GM18526 (cell line): ENCODE measurements around the gene ISOC2.

Experiments
- POLR2A ChIP-seq: IDR thresholded peaks from 3 replicates; pipeline ENCODE4 v1.6.1; 2011; ENCODE audit not compliant: insufficient read length; ENCODE audit errors: extremely low read depth

ISOC2 gene

DNA sequence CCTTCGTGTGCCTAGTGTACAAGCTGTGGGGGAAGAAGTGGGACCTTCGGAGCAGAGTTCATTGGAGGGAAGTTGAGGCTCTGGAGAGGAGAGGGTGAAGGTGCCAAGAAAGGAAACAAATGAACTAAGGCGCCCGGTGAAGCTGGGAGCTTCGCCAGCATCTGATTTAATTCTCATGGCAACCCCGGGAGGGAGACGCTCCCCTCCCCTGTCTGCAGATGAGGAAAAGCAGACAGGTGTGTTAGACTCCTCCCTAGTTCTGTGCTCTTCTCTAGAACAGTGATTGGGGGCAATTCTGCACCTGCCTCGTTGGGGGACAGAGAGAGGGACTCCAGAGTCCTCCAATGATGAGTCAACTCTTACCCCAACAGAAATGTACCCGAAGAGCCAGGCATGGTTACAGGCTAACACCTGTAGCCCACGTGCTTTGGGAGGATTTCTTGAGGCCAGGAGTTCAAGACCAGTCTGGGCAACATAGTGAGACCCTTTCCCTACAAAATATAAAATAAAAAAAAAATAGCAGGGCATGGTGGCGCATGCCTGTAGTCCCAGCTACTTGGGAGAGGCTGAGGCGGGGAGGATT, 31.0 kb upstream of the ISOC2 start:
- no peak for TF ChIP-seq POLR2A

DNA sequence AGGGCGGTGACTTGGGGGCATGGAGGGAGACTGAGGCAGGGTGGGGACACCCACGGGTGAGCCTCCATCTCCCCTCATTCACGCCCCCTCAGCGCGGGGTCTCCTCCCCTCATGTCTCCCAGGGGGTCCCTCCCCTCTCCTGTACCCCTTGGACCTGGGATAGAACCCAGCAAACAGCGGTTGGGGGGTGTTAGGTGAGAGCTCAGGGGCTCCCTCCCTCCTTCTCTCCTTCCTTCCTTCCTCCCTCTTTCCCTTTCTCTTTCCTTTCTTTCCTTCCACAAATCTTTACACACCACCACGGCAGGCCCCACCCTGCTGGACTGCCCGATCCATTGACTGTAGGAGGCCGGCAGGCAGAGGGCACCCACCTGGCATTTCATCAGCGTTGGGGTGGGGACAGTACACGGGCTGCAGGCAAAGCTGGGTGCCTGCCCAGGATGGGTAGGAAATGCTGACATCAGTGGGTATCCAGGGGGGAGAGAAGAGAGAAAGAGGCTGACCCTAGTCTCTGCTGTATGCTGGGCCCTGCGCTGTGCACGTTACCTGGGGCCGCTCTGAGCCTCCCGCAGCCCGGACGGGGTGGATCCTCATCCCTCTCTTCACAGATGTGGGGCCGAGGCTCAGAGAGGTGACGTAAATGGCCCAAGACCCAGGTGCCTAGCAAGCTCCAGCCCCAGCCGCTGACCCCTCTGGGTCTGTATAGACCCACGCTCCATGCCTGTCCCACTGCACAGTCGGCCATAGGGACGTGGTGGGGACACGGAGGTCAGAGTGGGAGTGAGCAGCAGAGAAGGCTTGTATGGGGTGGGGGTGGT, 30.3 kb upstream of the ISOC2 start:
- no peak for TF ChIP-seq POLR2A

DNA sequence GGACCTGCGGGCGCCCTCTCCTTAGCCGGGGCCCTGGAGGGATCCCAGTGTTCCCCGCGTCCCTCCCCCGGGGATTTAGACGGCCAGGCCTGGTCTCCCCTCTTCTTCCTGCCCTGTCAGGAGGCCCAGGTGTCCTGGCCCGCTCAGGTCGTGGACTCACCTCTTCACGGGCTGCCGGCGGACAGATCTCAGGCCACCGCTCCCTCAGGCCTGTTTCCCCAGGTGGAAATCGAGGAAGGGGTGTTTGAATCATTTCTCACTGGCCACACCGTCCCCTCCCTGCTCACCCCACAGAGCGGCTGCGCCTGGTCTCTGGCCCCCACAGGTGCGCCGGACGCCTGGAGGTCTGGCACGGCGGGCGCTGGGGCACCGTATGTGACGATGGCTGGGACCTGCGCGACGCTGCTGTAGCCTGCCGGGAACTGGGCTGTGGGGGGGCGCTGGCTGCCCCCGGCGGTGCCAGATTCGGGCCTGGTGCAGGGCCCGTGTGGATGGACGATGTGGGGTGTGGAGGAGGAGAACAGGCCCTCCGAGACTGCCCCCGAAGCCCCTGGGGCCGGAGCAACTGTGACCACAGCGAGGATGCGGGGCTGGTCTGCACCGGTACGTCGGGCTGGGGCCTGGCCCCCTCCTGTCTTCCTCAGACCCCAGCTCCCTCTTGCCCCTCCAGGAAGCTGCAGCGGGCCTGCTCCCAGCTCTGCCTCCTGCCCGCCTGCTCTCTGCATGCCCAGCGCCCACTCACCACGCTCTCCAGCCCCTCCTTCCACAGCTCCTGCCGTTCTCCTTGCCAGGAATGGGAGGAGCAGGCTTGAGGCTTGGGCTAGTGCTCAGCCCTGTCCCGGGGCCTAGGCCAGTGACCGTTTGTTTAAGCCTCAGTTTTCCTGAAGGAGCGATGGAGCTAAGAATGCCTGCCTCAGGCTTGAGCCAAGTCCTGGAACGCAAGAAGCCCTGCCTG, 29.3 kb upstream of the ISOC2 start:
- TF ChIP-seq POLR2A = no peak

DNA sequence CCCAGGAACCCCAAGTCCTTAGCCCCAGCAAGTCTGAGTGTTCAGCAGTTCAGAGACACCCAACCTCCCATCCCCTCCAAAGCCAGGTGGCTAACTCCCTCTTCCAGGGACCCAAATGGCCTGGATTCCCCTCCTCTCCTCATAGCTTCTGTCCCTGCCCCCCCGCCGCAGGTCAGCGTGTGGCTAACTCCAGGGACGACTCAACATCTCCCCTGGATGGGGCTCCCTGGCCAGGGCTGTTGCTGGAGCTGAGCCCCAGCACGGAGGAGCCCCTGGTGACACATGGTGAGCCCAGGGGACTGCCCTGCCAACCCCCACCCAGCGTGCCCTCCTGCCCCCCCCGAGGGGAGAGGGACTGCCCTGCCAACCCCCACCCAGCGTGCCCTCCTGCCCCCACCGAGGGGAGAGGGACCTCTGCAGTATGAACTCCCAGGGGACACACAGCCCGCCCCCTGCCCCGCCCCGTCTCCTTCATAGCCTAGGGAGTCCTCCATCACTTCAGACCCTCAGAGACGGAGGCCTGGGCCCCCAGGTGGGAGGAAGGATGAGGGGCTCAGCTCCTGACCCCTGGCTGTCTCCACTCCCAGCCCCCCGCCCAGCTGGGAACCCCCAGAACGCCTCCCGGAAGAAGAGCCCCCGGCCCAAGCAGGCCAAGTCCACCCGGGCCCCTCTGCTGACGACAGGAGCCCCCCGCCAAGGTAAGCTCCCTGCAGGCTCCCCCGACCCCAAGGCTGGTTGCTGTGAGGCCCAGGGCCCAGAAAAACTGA, 28.5 kb upstream of the ISOC2 start:
- TF ChIP-seq POLR2A = no peak

DNA sequence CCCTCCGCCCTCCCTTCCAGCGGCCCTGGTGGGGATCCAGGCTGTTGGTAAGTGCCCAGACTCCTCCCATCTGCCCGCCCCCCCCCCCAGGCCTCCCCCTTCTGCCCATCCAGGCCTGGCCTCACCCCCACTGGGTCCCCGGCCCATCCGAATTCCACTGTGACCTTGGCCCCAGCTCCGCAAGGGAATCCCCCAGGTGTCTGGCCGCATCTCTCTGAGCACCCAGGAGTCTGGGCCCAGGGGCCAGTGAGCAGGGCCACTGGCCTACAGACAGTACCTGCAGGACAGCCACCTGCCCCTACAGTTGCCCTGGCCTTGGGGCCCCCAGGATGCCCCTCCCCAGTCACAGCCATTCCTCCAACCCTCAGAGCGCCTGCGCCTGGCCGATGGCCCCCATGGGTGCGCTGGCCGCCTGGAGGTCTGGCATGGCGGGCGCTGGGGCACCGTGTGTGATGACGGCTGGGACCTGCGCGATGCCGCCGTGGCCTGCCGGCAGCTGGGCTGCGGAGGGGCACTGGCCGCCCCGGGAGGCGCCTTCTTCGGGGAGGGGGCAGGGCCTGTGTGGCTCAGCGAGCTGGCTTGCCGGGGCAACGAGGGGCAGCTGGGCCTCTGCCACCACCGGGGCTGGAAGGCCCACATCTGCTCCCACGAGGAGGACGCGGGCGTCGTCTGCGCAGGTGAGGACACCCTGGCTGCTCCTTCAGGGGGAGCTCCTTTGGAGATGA, 27.7 kb upstream of the ISOC2 start:
- no peak for TF ChIP-seq POLR2A

DNA sequence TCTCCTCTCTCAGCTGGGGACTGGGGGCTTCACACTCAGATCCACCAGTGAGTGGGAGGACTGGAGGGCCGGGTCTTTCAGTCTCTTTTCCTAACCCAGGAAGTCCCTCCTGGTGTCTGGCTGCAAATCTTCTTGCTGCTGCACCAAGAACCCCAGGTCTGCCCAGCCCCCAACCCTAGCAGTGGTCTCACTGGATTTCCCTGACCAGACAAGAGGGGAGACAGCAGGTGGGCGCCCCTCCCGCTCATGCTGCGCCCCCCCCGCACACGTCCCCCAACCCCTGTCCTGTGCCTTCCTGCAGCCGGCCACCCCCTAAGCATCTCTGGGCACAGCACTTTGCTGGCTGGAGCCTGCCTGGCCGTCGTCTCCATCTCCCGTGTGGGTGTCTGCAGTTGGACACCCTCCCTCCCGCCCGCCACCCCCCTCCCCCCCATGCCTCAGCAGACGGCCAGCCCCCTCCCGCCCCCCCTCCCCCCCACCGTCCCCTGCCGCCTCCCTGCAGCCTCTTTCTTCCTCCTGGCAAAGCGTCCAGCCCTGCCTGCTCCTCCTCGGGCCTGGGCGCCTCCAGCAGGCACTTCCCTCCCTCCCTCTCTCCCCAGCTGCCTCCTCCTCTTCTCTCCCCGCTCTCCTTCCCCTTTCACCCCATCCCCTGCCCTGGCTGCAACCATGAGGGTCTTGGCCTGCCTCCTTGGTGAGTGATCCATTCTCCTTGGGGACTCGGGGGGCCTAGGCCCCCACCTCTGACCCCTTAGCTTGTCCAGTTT, 26.7 kb upstream of the ISOC2 start, which contains the start of gene SSC5D:
SSC5D (plus strand) TSS at position 513 of the 764 bp plus-strand sequence; CDS start at position 667, 154 bp downstream.
- TF ChIP-seq POLR2A = no peak

DNA sequence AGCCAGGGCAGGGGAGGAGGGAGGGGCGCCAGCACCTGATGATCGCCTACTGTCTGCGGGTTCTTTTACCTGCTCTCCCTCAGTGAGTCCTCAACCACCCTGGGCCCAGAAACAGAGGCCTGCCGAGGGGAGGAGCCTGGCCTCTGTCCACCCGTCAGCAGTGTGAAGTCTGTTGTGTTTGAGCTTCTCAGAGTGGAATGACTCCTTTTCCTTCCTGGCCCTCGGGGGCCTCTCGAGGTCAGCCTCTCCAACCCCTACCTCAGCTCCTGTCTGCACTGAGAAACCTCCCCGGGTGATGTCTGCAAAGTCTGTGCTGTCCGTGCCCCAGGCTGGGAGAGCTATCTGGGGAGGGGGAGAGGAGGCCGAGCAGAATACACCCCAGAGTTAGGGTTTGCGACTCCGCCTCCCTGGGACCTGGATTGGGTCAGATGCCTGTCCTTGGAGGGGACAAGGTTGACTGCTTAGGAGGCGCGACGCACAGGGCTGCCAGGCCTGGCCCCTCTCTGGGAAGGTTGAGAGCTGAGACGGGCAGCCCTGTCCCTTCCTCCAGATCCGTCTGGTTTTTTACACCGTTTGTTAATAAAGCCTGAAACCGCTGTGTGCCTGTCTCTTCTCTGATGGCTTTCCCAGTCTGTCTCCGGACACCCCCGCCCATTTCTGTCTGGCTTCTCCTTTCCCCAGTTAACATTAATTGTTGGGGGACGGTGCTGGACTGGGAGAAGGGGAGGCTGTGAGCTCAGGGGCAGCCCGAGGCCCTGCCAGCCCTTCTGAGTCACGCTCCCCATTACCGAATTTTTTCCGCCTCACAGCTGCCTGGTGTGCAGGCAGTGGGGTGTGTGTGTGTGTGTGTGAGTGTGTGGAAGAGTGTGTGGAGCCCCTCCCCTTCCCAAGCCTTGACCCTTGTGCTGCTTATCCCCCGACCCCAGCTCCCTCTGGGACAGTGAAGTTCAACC, 25.8 kb upstream of the ISOC2 start:
- no peak for TF ChIP-seq POLR2A

DNA sequence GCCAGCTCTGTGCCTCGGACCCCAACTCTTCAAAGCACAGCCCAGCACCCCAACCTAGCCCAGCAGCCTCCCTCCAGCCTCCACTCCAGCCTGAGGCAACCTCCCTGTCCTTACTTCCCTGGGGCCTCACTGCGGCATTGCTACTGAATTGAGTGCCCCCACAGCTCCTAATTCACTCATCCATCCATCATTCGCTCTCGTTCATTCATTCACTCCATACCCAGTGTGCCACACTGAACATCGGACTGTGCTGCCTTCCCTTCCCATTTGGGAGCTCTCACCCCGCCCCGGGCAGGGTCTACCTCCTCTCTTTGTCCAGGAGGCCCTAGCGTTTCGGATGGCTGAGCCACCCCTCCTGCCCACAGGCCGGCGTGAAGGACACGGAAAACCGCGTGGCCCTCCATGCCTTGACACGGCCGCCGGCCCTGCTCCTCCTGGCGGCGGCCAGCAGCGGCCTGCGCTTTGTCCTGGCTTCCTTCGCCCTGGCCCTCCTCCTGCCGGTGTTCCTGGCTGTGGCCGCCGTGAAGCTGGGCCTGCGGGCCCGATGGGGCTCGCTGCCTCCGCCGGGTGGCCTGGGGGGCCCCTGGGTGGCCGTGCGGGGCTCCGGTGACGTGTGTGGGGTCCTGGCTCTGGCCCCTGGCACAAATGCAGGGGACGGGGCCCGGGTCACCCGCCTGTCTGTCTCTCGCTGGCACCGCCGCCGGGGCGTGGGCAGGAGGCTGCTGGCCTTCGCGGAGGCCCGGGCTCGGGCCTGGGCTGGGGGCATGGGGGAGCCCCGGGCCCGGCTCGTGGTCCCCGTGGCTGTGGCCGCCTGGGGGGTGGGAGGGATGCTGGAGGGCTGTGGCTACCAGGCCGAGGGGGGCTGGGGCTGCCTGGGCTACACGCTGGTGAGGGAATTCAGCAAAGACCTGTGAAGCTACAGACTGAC, 24.9 kb upstream of the ISOC2 start:
- no peak for TF ChIP-seq POLR2A

DNA sequence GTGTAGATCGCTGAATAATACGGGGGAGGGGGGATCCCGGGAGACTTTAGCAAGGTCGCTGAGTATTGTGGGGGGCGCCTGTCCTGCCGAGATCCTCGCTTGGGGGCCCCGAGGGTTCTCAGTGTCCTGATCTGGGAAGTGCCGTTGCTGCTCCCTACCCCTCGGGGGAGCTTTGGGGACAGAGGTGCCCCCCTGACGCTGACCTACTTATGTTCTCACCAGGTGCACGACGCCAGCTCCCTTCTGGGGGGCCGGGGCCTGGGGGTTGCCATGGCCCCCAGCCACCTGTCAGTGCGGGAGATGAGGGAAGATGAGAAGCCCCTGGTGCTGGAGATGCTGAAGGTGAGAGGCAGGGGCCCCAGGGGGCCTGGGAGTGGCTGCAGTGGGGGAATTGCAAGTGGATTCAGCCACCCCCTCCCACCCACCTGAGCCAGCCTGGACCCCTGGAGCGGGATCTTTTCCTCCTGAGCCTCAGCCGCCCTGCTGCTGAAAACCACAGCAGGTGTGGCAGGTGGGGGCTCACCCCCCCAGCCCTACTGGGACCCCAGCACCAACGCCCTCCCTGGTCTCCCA, 24.1 kb upstream of the ISOC2 start:
- TF ChIP-seq POLR2A = no peak

DNA sequence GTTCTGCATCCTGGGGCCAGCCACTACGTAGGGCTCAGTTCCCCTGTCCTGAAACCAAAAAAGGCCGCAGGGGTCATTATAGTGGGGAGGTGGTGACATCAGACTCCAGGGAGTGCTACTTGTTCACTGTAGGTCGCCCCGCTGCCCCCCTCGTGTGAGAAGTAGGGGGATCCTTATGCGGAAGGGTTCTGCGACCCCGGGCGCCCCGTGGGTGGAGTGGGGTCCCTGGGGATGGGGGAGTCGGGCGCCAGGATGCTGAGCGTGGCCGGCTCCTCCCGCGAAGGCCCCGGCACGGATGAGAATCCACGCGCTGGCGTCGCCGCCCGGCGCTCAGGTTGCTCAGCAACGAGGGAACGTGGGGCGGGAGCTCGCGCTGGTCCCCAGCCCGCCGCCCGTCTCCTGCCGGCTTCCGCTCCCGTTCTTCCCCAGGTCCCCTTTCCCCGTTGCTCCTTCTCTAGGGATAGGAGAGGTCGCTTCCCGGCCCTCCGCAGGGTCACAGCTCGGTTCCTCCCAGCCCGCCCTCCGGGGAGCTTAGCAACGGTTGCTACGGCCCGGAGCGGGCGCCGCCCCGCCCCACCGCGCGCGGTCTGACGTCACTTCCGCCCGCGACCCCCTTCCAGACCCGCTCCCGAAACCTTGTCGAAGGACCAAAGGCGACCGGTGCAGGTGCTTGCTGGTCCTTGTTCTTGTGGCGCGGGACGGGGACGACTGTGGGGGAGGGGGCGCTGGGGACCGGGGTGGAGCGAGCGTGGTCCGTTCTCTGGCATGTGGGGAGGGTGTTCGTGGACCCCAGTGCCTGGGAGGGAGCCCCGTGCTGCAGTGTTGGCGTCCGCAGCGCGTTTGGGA, 23.4 kb upstream of the ISOC2 start, which contains the start of gene NAT14:
NAT14 (plus strand) TSS at position 596 of the 846 bp plus-strand sequence. CDS start 521 bp downstream, outside the sequence.
- TF ChIP-seq POLR2A = no peak
